ENCODE measurements around the gene FAM221B.

Gene FAM221B

DNA sequence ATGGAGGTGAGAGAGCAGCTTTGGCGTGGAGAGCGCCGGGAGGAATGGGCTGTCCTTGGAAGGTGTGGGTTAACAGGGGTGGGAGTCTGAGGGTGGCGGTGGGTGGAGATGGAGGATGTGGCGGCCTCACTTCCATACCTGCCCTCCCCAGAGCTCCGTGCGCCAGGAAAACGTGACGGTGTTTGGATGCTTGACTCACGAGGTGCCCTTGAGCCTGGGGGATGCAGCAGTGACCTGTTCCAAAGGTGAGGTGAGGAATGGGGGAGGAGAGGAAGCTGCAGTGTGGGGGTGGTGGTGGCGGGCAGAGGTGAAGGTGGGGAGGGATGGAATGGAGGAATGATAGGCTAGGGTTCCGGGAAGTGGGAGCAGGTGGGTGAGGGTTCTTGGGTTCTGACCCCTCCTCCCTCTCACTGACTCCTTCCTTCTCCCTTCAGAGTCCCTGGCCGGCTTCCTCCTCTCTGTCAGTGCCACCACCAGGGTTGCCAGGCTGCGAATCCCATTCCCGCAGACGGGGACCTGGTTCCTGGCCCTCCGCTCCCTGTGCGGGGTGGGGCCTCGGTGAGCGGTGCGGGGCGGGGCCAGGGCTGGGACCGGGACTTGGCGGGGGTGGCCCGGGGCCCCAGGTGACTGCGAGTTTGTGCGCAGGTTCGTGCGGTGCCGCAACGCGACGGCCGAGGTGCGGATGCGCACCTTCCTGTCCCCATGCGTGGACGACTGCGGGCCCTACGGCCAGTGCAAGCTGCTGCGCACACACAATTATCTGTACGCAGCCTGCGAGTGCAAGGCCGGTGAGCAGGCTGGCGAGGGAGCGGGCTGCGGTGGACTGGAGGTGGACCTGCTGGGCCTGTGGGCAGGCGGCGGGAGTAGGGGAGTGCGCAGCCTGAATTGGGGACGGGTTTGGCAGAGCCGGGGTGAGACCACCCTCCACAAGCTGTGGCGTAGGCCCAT is 17.6 kb upstream of the FAM221B start:
- Histone ChIP-seq H3K4me3 (IDR thresholded peaks at IDR 0.05; ENCODE audit: insufficient read depth, low read depth, low read length) (no peak overlapping the region), H3K79me2 (ENCODE audit: insufficient read depth, low read depth) (no peaks in the 10 kb centered on the region), H3K27ac (no peak overlapping the region; the same call in 1 of the 2 replicates), H3K9ac (no peak overlapping the region), H4K20me1 (ENCODE audit: insufficient read depth) (no peaks in the 10 kb centered on the region), H3K4me2 (no peak overlapping the region), H2AFZ (ENCODE audit: low read depth) (no peak overlapping the region), H3K27me3 (ENCODE audit: insufficient read depth, low read depth) (no peaks in the 10 kb centered on the region), H3K4me1 (ENCODE audit: low read depth, poor library complexity, severe bottlenecking) (peaks cover 91% of the 10 kb centered on the region), H3K36me3 (ENCODE audit: insufficient read depth) (no peaks in the 10 kb centered on the region)
- TF ChIP-seq, protein P1, sequence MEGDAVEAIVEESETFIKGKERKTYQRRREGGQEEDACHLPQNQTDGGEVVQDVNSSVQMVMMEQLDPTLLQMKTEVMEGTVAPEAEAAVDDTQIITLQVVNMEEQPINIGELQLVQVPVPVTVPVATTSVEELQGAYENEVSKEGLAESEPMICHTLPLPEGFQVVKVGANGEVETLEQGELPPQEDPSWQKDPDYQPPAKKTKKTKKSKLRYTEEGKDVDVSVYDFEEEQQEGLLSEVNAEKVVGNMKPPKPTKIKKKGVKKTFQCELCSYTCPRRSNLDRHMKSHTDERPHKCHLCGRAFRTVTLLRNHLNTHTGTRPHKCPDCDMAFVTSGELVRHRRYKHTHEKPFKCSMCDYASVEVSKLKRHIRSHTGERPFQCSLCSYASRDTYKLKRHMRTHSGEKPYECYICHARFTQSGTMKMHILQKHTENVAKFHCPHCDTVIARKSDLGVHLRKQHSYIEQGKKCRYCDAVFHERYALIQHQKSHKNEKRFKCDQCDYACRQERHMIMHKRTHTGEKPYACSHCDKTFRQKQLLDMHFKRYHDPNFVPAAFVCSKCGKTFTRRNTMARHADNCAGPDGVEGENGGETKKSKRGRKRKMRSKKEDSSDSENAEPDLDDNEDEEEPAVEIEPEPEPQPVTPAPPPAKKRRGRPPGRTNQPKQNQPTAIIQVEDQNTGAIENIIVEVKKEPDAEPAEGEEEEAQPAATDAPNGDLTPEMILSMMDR (conservative IDR thresholded peaks at IDR 0.05; ENCODE audit: low read depth, low read length), result no peak

DNA sequence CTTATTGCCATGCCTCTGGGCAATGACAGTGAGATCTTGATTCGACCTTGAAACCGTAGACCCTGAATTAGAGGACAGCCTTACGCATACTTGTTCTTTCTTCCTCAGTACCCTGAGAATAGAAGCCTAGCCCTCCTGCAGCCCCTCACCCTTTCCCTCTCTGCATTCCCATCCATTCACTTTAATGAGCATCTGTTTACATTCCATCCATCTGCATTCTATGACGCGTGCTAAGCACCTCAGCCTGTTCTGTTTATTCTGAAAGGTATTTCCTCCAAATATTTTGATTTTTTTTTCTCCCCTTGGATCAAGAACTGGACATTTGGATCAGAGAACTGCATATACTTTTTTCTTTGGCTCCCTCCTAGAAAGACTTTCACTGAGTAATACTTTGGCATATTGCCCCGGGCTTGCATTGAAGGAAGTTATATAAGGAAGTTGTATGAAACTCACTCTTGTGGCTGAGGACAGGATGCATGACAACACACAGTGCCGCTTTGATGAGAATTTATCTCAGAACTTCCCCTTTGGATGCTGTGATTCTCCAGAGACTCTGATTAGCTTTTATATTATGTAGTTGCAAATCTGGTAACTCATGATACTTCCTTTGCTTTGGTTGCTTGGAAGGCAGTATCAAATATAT is 16.2 kb upstream of the FAM221B start:
- TF ChIP-seq, protein P1 (conservative IDR thresholded peaks at IDR 0.05; ENCODE audit: low read depth, low read length), result no peak
- H3K27me3 ChIP-seq (ENCODE audit: insufficient read depth, low read depth), result no peaks in the 10 kb centered on the region
- H3K9ac ChIP-seq, result no peak overlapping the region
- no peaks in the 10 kb centered on the region for H3K79me2 ChIP-seq (ENCODE audit: insufficient read depth, low read depth)
- H2AFZ ChIP-seq (ENCODE audit: low read depth), result no peak overlapping the region
- no peaks in the 10 kb centered on the region for H4K20me1 ChIP-seq (ENCODE audit: insufficient read depth)
- H3K4me3 ChIP-seq (IDR thresholded peaks at IDR 0.05; ENCODE audit: insufficient read depth, low read depth, low read length), result no peak overlapping the region
- H3K27ac ChIP-seq, result no peak overlapping the region
- peaks cover 79% of the 10 kb centered on the region for H3K4me1 ChIP-seq (ENCODE audit: low read depth, poor library complexity, severe bottlenecking)
- no peak overlapping the region for H3K4me2 ChIP-seq
- H3K36me3 ChIP-seq (ENCODE audit: insufficient read depth), result no peaks in the 10 kb centered on the region

DNA sequence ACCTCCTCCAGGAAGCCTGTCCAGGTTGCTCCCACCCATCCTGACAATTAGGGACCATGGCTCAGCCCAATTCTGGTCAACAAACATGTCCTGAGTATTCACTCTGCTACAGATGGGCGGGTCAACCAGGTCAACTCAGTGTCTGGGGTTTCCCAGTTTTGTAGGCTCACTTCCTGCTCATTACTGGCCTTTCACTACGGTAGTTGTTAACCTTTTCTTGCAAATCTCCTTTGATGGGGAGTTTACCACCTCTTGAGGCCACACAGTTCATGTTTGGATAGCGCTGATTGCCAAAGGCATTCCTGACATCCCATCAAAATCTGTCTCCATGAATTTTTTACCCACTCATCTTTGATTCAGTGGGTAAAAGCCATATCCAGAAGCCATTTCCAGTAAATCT is 14.3 kb upstream of the FAM221B start:
- Histone ChIP-seq H3K4me2 (peak overlapping the region; percentile 35; the same call in 1 of the 2 replicates), H3K4me1 (ENCODE audit: low read depth, poor library complexity, severe bottlenecking) (peaks cover 59% of the 10 kb centered on the region), H3K79me2 (ENCODE audit: insufficient read depth, low read depth) (no peaks in the 10 kb centered on the region), H3K4me3 (IDR thresholded peaks at IDR 0.05; ENCODE audit: insufficient read depth, low read depth, low read length) (no peak overlapping the region), H3K27me3 (ENCODE audit: insufficient read depth, low read depth) (no peaks in the 10 kb centered on the region), H2AFZ (ENCODE audit: low read depth) (no peak overlapping the region), H4K20me1 (ENCODE audit: insufficient read depth) (no peaks in the 10 kb centered on the region), H3K27ac (no peak overlapping the region), H3K9ac (no peak overlapping the region), H3K36me3 (ENCODE audit: insufficient read depth) (no peaks in the 10 kb centered on the region)
- TF ChIP-seq, protein P1 (conservative IDR thresholded peaks at IDR 0.05; ENCODE audit: low read depth, low read length), result no peak

DNA sequence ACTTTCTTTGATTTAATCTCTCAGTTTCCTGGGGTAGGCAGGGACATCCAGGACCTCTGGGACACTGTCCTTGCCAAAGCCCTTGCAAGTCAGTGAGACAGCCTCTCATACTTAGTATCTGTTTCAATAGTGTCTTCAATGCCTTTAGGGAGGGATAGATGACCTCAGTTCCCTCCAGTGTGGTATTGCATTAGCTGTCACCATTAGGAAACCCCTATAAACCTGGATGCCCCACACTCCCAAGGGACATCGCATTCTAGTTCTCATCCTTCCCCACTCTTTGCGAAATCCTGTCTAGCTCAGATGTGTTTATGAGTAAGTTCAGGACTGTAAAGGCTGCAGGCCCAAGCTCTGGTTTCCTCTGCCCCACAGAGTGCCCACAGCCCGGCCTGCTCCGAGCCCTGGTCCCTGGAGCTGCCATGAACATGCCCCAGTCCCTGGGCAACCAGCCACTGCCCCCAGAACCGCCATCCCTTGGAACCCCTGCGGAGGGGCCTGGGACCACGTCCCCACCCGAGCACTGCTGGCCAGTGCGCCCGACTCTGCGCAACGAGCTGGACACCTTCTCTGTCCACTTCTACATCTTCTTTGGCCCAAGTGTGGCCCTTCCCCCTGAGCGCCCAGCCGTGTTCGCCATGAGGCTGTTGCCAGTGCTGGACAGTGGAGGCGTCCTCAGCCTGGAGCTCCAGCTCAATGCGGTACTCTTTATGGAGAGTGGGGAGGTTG is 13.7 kb upstream of the FAM221B start:
- no peak overlapping the region for H2AFZ ChIP-seq (ENCODE audit: low read depth)
- TF ChIP-seq, protein P1 (conservative IDR thresholded peaks at IDR 0.05; ENCODE audit: low read depth, low read length), result no peak
- no peaks in the 10 kb centered on the region for H3K79me2 ChIP-seq (ENCODE audit: insufficient read depth, low read depth)
- H3K4me3 ChIP-seq (IDR thresholded peaks at IDR 0.05; ENCODE audit: insufficient read depth, low read depth, low read length), result no peak overlapping the region
- H3K36me3 ChIP-seq (ENCODE audit: insufficient read depth), result no peaks in the 10 kb centered on the region
- peaks cover 53% of the 10 kb centered on the region for H3K4me1 ChIP-seq (ENCODE audit: low read depth, poor library complexity, severe bottlenecking)
- no peak overlapping the region for H3K9ac ChIP-seq
- H4K20me1 ChIP-seq (ENCODE audit: insufficient read depth), result no peaks in the 10 kb centered on the region
- H3K27me3 ChIP-seq (ENCODE audit: insufficient read depth, low read depth), result no peaks in the 10 kb centered on the region
- H3K27ac ChIP-seq, result no peak overlapping the region
- H3K4me2 ChIP-seq, result peak overlapping the region; percentile 35; the same call in 1 of the 2 replicates
